ENCODE results near the gene PLEKHM3.
"Not testable (repeated sequence)": the region's sequence is repeated elsewhere in the genome, so short reads cannot be mapped to it uniquely, and the experiment has no call there.

Gene PLEKHM3

DNA sequence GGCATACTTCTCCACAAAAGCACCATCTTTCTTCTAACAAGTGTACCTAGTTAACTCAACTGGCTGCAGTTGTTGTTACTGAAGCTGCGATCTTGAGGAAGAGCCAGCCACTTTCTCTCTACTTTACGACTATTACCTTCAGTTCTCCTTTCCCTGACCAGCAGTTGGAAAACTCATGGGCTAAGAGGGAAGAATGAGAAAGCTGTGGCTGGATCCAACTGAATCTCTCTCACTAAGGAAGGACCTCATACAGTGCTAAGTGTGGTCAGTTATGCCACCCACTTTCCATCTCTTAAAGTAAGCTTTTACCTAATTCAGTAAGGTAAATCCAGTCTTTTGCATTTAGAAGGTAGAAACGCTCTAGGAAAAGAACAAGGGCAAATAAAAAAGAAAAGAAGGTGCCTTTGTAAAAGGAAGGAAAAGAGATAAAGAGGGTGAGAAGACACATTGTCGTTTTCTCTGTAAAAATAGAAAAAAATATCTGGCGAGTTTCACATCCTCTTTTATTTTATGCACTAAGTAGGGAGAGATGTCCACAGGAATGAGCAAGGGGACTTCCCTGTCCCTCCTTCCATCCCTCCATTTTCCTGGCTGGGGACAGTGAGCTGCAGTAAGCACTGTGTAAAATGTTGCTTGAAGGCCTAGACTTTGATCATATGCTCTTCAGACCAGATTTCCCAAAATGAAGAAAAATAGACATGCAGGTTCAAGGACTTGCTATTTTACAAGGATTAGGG is 73.4 kb downstream of the PLEKHM3 start:
- no peak for DNase-seq (ENCODE audit: low read depth in 4 of 4, low spot score in 1 of 4)

DNA sequence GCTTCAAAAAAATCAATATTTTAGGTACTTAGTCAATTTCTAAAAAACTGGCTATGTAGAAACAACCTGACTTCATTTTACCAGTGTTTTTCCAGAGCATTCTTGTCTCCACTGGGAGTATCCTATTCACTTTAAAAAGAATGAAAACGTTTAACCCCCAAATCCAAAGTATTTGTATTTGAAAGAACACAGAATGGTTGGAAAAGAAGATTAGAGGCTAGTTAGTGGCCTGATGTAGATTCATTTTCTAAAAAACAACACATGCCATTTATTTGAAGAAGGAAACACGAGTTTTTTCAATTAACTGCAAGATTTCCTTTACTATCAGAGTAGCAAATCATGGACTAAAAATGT is 74.6 kb downstream of the PLEKHM3 start:
- DNase-seq (ENCODE audit: low read depth in 4 of 4, low spot score in 1 of 4): no peak

DNA sequence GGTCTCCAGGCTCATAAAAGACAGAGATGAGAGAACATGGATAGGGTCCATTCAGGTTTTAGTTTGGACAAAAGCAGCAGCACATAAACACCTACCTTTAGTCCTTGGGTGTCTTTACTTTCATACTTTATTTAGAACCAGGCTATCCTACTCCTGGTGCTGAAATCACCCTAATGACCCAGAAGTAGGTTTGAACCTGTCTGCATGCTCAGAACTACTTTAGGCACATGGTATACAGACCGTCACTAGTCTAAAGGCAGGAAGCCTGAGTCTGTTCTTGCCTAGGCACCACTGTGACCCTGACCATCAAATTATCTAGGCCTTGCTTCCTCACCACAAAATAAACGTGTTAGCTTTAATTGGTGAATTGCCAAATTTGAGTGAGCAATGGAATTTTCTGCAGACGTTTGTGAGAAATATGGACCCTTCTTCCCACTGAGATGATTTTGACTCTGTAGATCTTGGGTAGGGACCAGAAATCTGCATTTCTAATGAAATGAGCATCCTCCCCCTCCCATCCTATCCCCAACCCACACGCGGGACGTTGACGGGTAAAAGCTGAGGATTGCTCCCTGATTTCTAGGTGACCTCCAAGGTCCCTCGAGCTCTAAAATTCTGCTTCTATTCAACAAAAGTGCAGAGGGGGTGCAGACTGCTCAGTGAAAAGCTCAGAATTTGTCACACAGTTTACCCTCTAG is 75.1 kb downstream of the PLEKHM3 start:
- DNase-seq (ENCODE audit: low read depth in 4 of 4, low spot score in 1 of 4): no peak

DNA sequence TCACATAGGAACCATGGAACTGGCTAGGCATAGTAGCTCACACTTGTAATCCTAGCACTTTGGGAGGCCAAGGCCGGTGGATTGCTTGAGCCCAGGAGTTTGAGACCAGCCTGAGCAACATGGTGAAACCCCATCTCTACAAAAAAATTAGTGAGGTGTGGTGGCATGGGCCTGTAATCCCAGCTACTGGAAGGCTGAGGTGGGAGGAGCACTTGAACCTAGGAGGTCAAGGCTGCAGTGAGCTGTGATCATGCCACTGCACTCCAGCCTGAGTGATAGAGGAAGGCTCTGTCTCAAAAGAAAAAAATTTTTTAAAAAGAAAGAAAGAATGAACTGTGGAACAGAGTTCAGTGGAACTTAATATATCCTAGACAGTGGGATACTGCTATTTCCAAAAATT is 76.1 kb downstream of the PLEKHM3 start:
- not testable (repeated sequence) for DNase-seq (ENCODE audit: low read depth in 4 of 4, low spot score in 1 of 4)

DNA sequence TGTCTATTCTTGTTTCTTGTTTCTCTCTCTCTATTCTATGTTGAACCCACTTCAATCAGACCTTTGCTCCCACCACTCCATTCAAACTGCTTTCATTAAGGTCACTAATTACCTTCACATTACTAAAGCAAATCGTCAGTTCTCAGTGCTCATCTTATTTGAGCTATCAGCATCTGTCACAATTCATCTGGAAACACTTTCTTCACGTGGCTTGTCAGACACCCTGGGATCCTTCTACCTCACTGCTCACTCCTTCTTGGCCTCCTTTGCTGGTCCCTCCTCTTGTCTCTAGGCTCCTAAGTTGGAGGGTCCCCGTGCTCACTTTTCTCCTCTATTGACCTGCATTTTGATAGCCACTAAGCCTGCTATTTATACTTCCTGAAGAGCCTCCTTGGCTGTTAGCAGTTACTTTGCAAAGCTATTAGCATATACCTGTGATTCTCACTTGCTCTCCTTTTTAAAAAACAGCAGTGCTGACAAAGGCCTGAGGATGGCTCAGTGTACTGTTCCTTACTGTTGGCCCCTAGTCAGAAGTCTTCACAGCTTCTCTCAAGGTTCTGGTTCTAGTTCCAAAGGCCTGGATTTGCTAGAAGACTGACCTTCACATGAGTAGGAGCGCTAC is 80.2 kb downstream of the PLEKHM3 start:
- DNase-seq (ENCODE audit: low read depth in 4 of 4, low spot score in 1 of 4): no peak

DNA sequence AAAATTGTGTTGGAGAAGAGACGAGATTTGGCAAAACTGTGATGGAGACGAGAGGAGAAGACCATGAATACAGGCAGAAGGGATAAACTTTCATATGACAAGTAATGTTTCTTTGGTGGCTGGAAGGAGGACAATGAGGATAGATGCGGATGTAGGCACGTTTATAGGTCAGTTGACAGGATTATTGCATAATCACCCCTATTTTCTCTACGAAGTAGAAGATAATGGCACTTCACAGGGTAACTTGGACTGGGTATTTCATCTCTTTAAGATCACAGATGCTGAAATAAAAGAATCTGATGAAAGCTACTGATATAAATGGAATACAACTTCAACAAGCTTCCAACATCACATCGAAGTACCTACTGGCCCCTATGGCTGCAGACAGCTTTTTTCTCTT is 81.0 kb downstream of the PLEKHM3 start:
- DNase-seq (ENCODE audit: low read depth in 4 of 4, low spot score in 1 of 4): no peak

DNA sequence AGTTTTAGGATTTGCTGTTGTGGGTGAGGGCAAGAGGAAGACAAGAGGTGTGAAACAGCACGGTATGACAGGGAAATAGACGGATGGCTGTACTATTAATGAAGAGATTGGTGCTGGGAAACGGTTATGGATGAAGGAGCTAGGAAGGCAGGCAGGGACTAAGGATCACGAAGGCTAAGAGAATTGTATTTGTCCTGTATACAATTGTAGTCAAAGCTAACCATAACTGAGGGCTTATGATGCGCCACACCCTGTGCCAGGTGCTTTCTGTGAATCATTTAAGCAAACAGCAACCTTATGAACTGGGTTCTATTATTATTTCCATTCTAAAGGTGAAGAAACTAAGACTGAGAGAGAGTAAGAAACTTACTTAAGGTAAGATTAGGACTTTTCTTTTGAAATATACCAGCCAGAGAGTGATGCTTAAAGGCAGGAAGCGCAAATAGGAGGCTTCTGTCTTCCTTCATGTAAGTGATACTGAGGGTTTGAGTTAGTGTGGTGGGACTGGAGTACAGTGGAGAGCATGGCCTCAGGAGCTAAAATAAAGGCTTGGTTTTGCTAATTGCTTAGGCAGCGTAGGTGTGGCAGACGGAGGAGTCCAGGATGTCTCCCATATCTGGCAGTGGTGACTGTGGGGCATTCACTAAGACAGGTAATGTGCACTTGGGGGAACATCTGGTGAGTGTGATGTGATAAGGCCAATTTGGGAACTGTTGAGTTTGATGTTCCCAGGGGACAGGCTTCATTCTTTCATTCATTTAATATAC is 85.8 kb downstream of the PLEKHM3 start:
- DNase-seq (ENCODE audit: low read depth in 4 of 4, low spot score in 1 of 4): no peak

DNA sequence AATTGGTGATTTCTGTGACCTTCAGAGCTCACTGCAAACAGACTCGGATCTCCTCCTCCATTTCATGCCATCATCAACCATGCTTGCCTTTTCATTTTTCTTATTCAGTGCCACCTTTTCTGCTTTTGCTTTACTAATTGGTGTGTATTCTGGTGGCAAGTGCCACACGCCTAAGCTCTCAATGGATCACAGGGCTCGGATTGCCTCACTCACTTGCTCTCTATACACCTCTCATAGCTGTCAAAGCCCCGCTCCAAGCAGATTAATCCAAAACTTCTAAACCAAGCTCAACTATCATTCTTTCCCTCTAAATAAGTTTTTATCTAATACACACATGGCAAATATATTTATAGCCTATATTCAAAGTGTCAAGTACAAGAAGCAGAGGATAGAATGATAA is 86.4 kb downstream of the PLEKHM3 start:
- no peak for DNase-seq (ENCODE audit: low read depth in 4 of 4, low spot score in 1 of 4)

DNA sequence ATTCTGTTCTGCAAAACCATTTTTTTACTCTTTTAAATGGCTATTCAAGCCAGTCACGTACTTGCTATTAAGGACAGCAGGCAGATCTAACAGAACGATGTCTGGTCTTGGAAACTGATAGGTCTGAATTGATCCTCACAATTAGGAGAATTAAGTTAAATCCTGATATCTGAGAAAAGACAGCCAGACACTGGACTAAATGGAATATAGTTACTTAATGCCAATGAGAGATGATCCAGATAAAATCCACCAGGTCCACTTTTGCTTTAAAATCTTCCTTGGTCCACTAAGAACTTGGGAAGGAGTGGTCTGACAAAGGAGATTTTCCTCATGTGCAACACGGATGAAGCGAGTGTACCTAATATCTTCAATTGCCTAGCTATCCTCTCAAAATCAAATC is 86.9 kb downstream of the PLEKHM3 start:
- DNase-seq (ENCODE audit: low read depth in 4 of 4, low spot score in 1 of 4): no peak

DNA sequence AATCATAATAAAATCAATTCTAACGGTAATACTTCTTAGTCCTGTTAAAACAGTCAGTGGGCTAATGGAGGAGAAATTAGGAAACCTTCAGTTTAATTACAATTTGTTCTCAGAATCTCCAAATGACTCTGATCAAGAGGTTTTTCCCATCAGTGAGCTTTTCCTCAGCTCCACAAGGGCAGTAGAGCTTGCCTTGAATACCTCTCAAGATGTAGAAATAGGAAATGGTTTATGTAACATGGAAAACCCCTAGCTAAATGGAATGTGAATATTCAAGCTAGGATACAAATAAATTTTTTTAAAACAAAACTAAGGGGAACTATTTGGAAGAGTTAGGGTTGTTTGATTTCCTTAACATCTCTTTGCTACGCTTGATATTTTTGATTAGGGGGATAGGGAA is 87.5 kb downstream of the PLEKHM3 start:
- no peak for DNase-seq (ENCODE audit: low read depth in 4 of 4, low spot score in 1 of 4)

DNA sequence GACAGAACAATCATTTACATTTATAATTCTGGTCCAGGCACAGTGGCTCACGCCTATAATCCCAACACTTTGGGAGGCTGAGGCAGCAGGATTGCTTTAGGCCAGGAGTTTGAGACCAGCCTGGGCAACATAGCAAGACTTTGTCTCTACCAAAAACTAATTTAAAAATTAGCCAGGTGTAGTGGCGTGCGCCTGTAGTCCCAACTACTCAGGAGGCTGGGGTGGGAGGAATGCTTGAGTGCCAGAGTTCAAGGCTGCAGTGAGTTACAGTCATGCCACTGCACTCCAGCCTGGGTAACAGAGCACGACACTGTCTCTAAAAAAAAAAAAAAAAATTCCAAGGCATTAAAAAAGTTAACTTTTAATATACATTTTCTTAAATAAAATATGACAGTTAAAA is 88.1 kb downstream of the PLEKHM3 start:
- no peak for DNase-seq (ENCODE audit: low read depth in 4 of 4, low spot score in 1 of 4)

DNA sequence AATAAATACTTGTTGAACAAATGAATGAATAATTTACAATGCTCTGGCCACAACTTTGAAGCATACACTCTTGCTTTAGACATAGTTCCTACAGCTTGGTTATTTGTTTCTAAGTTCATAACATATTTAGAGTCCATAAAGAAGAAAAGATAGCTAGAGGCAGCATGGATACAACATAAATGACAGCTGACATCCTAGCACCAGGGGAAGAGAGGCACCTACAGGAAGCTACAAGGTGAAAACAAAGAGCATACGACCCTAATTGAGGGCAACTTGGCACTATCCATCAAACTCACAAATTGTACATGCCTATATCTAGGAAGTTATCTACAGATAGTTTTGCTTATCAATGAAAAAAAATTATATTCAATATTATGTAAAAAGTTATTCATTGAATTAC is 88.9 kb downstream of the PLEKHM3 start:
- DNase-seq (ENCODE audit: low read depth in 4 of 4, low spot score in 1 of 4): no peak

DNA sequence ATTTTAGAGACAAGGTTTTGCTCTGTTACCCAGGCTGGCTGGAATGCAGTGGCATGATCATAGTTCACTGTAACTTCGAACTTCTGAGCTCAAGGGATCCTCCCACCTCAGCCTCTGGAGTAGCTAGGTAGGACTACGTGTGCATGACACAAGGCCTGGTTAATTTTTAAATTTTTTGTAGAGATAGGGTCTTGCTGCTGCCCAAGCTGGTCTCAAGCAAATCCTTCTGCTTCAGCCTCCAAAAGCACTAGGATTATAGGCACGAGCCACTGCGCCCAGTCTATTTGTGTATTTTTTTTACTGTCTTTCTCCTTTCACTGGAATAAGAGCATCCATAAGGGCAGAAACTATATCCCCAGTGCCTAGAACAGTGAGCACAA is 89.3 kb downstream of the PLEKHM3 start:
- no peak for DNase-seq (ENCODE audit: low read depth in 4 of 4, low spot score in 1 of 4)

DNA sequence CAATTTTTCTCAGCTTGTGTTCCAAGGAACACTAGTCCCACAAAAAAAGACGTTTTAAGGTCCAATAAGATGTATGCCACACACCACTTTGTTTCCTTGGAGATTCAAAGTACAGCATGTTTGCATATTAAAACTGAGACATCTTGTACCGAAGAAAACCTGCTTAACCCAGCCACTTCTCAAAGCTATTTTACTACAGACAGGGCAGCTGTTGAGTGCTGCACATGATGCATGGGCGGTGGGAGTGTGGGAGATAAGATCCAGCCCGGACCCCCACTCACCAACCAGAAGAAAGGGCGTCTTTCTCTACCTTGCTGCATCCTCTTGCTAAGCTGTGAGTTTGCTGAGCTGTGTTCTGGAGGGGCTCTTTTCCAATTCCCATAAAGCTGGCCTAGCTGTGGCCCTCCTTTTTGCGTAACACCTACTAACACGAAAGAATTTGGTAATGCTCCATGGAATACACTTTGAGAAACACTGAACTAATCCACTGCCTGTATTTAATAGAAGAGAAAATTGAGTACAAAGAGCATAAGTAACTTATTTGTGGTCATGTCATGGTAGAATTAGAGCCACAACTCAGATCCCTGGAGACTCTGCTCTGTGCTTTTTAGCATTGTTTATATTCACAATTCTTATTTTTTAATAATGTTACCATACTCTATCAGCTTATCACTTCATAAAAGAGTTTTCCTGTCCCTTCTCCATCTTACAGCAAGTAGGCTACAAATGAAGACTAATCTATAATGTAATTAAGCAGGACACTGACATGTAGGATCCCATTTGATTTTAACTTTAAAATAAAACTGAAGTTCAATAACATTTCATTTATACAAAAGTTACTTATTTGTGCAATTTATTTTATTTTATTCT is 90.0 kb downstream of the PLEKHM3 start:
- no peak for DNase-seq (ENCODE audit: low read depth in 4 of 4, low spot score in 1 of 4)

DNA sequence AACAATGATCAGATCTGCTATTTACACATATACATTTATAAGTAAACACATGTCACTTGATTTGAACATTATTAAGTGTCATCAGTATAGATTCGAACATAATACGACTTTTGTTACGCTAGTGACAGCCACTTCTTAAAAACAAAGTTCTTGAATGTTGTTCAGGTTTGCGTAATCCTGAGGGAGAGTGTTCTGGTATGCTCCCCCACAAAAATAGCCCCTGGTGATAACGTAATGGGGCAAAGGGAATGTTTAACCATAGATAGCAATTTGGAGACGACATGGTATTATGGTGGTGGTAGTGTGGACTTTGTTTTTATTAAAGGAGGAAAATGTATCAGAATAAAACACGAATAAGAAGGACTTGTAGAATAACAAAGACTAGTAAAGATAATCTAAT is 90.6 kb downstream of the PLEKHM3 start:
- no peak for DNase-seq (ENCODE audit: low read depth in 4 of 4, low spot score in 1 of 4)

DNA sequence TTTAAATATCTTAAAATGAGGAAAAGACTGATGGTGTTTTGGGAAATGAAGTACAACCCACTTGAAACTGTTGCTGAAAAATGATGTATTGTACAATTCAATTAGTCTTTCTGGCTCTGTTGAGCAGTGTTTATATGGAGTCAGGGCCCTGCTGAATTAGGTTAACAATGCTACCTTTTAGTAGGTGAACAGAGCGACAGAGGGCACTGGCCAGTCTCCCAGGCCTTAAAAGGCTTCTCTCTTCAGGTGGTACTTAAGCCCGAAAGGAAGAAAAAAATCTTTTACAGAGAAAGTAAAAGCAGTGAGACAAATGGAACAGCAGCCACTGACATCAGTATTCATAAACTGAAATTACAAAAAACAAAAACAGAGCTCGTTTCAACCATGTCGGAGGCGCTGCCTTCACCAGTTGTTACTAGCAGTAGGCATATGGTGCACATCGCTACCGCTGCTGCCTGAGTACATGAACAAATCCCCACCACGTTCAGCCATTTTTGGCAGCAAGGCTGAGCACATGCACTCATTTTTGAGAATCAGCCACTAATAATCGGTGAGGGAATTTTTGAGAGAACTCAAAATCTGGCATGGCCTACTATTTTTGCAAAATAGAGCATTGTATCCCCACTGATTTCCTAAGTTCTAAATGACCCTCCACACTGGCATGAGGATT is 91.8 kb downstream of the PLEKHM3 start:
- DNase-seq (ENCODE audit: low read depth in 4 of 4, low spot score in 1 of 4): no peak

DNA sequence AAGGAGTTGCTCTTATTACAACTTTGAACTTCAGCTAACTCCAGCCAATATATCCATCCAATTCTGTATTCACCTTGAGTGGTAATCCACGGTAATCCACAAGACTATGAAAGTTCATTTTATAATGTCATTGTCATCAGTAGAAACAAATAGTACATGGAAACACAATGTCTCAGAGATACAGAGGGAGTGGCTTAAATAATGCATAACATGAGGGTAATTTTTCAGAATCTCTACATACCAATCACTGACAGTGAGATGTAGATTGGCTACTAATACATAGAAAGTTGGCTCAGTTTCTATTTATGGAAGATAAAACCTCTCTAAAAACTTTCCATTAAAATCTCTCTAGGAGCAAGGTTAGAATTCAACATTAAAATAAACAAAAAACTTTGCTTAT is 93.2 kb downstream of the PLEKHM3 start:
- DNase-seq (ENCODE audit: low read depth in 4 of 4, low spot score in 1 of 4): no peak

DNA sequence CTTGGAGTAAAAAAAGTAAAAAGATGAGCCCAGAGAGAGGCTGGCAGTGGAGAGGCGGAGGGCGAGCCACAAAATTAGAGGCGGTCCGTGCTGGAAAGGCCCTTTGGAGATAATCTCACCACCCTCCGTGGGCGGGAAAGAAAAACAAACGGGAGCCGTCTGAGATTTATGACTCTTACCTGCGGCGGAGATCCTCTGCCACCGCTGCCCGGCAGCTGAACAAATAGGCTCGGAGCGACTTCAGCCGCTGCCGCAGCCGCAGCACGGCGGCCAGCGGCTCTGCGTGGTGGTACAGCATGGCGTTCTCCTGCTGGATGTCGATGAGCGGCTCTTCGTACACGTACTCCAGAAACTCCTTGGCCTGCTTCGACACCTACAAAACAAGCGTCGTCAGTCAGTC is 94.6 kb downstream of the PLEKHM3 start:
- DNase-seq (ENCODE audit: low read depth in 4 of 4, low spot score in 1 of 4): no peak

DNA sequence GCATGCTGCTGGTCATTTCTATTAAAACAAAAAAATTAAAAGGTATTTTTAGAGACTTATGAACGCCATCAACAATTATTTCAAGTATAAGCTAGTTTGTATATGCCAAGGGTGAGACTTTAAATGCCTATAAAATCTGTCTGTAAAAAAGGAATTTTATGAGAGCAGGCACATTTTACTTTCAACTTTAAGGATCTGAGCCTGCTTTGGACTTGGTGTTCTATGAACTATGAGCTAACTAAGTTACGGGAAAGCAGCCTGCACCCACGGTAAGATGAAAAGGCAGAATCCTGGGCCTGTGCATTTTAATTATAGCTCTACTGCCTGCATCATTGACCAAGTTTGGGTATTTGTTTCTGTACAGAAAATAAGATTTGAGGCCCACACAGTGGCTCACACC is 95.4 kb downstream of the PLEKHM3 start:
- no peak for DNase-seq (ENCODE audit: low read depth in 4 of 4, low spot score in 1 of 4)

DNA sequence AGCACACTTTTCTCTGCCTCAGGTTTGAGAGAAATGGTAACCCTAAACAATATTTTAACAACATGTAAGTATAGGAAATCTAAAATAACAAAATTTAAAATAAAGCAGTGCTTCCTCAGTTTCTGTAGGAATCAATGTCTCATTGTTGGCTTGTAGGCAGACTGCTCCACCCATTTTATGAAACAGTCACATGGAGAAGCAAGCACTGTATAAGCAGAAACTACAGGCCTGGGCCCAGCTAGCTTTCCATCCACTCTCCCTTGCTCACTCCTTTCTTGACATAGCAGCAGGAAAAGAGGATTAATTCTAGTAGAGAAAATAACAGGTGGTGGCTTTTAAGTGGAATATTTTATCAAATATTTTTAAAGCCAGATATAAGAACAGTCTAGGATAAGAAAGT is 97.2 kb downstream of the PLEKHM3 start:
- DNase-seq (ENCODE audit: low read depth in 4 of 4, low spot score in 1 of 4): no peak

DNA sequence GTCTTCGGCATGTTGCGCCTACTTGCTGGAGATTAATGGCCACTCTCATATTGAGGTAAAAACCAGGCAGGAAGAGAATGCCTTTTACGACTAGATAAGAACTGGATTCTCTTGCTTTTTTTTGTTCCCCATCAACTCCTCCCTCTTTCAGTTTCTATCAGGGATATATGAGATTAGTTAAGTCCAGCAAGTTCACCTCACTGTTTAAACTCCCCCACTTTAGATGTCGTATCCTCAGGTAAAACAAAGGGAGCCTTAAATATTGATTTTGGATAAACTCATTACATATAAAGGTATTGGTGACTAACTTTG is 98.4 kb downstream of the PLEKHM3 start:
- no peak for DNase-seq (ENCODE audit: low read depth in 4 of 4, low spot score in 1 of 4)
